OCI-LY7 (cell line): ENCODE measurements around the gene HTR3B. TPM values are rescaled to one million over a fixed set of nuclear protein-coding genes. Genes with fewer than 3 reads are reported as not detected.

Experiments used
- BruUV-seq: library from RNA; stranded (reverse); fragments of 400-500 nt; replicated peaks from 2 replicates; lab custom pipeline; 2021; lab: Mats Ljungman, UMichigan
- CTCF ChIA-PET: fragments of 300-600 bp; sonication (Branson Sonifier 250); formaldehyde crosslinking; loops from one replicate; lab custom pipeline; 2022; ENCODE audit warnings: antibody characterized with exemption; ENCODE audit not compliant: unreplicated experiment; lab: Charles Lee
- POLR2A ChIA-PET: fragments of 300-600 bp; sonication (Branson Sonifier 250); formaldehyde crosslinking; loops from one replicate; lab custom pipeline; 2022; ENCODE audit warnings: antibody characterized with exemption; lab: Charles Lee
- DNase-seq: peaks from one replicate; pipeline ENCODE4 v3.0.0-alpha.2; 2015; ENCODE audit warnings: low spot score
- H2AFZ ChIP-seq: fragments of 200-600 bp; sonication (generic), shearing (Covaris generic); 2 replicates; pipeline ENCODE4 v1.6.1; 2014; ENCODE audit warnings: mild to moderate bottlenecking, antibody characterized with exemption, low read length, moderate library complexity
- H3K27ac ChIP-seq: fragments of 200-600 bp; sonication (generic); 2 replicates; pipeline ENCODE4 v1.5.1; 2014; ENCODE audit warnings: mixed run types, low read depth, mild to moderate bottlenecking, moderate library complexity, low read length, inconsistent platforms; ENCODE audit not compliant: poor library complexity, severe bottlenecking
- H3K36me3 ChIP-seq: fragments of 200-600 bp; sonication (generic); 2 replicates; pipeline ENCODE4 v1.6.1; 2014; ENCODE audit warnings: mild to moderate bottlenecking, antibody characterized with exemption, low read length, moderate library complexity, mixed read lengths; ENCODE audit not compliant: insufficient read depth
- H3K4me1 ChIP-seq: fragments of 200-600 bp; sonication (generic); 2 replicates; pipeline ENCODE4 v1.5.1; 2014; ENCODE audit warnings: mild to moderate bottlenecking, low read length; ENCODE audit not compliant: insufficient read depth, poor library complexity, severe bottlenecking
- H3K4me2 ChIP-seq: fragments of 200-600 bp; sonication (generic); 2 replicates; pipeline ENCODE4 v1.6.1; 2014; ENCODE audit warnings: mild to moderate bottlenecking, low read length
- H3K4me3 ChIP-seq: fragments of 200-600 bp; sonication (generic); 2 replicates; pipeline ENCODE4 v1.5.1; 2014; ENCODE audit warnings: mild to moderate bottlenecking, low read depth, low read length; ENCODE audit not compliant: poor library complexity, severe bottlenecking
- H3K79me2 ChIP-seq: fragments of 200-600 bp; sonication (generic); 2 replicates; pipeline ENCODE4 v1.6.1; 2016; ENCODE audit warnings: low read depth, mild to moderate bottlenecking, low read length, moderate library complexity, mixed read lengths; ENCODE audit not compliant: insufficient read depth
- H3K9me2 ChIP-seq: fragments of 200-600 bp; sonication (generic); 2 replicates; pipeline ENCODE4 v1.6.1; 2016; ENCODE audit warnings: mild to moderate bottlenecking, low read length, mixed read lengths; ENCODE audit not compliant: insufficient read depth
- H3K9me3 ChIP-seq: fragments of 200-600 bp; sonication (generic); 2 replicates; pipeline ENCODE4 v1.6.1; 2014; ENCODE audit warnings: mild to moderate bottlenecking, mixed run types, low read length, mixed read lengths
- H4K20me1 ChIP-seq: fragments of 200-600 bp; sonication (generic); 2 replicates; pipeline ENCODE4 v1.6.1; 2014; ENCODE audit warnings: mild to moderate bottlenecking, antibody characterized with exemption, low read length, moderate library complexity, mixed read lengths; ENCODE audit not compliant: insufficient read depth
- EZH2phosphoT487 ChIP-seq: fragments of 200-600 bp; sonication (generic); IDR thresholded peaks from 2 replicates; pipeline ENCODE4 v1.6.1; 2018; ENCODE audit warnings: low read depth, borderline replicate concordance, mild to moderate bottlenecking, mixed run types, antibody characterized with exemption, low read length, moderate library complexity, mixed read lengths
- intact Hi-C: fragments of 100-400 bp; cut with micrococcal nuclease; formaldehyde crosslinking; loops from one replicate; pipeline ENCODE4 v1.10.0; 2022; ENCODE audit not compliant: unreplicated experiment
- total RNA-seq, 2 experiments: library from RNA; depleted of rRNA in 1 of 2; stranded (reverse); fragments of >200 nt in 1 of 2; shearing (Covaris generic) in 1 of 2; gene quantifications; 2 replicates each; pipeline ENCODE4 v1.2.3, GENCODE V29; 2014 to 2022
- TF ChIP-seq, protein P1 (sequence below): fragments of 200-600 bp; sonication (generic); conservative IDR thresholded peaks from 2 replicates; pipeline ENCODE4 v1.5.1; 2014; ENCODE audit warnings: mild to moderate bottlenecking, antibody characterized with exemption, low read length, moderate library complexity, mixed read lengths

Gene HTR3B
- total RNA-seq, 2 experiments from 2014 or later, result not detected

DNA sequence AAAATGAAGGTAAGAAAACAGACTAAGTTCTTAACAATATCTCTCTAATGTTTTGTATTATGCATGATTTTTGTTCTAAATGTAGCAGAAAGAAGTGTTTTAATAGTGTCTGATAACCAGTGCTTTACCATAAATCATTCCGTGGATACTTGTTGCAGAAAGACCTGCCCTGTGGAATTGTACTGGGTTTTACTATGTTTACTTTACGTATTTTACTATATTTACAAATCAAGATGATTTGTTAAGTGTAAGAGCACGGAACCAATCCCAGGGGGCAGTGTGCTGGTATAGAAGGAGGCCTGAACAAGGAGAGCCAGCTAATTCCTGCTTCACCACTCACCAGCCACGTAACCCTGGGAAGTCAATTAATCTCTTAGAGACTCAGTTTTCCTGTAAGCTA is 1.4 kb downstream of the HTR3B start:
- Histone ChIP-seq H3K79me2 (no peaks in the 10 kb centered on the region), H3K4me3 (no peak overlapping the region), H3K4me2 (no peak overlapping the region), H3K4me1 (no peaks in the 10 kb centered on the region), H3K27ac (no peak overlapping the region), H4K20me1 (no peaks in the 10 kb centered on the region), H2AFZ (no peak overlapping the region), H3K36me3 (no peaks in the 10 kb centered on the region), H3K9me3 (no peaks in the 10 kb centered on the region), H3K9me2 (no peaks in the 10 kb centered on the region)
- ChIA-PET CTCF (no interaction called here), POLR2A (no interaction called here)
- intact Hi-C loops, result no loop called here
- TF ChIP-seq EZH2phosphoT487, result no peak
- TF ChIP-seq, protein P1, sequence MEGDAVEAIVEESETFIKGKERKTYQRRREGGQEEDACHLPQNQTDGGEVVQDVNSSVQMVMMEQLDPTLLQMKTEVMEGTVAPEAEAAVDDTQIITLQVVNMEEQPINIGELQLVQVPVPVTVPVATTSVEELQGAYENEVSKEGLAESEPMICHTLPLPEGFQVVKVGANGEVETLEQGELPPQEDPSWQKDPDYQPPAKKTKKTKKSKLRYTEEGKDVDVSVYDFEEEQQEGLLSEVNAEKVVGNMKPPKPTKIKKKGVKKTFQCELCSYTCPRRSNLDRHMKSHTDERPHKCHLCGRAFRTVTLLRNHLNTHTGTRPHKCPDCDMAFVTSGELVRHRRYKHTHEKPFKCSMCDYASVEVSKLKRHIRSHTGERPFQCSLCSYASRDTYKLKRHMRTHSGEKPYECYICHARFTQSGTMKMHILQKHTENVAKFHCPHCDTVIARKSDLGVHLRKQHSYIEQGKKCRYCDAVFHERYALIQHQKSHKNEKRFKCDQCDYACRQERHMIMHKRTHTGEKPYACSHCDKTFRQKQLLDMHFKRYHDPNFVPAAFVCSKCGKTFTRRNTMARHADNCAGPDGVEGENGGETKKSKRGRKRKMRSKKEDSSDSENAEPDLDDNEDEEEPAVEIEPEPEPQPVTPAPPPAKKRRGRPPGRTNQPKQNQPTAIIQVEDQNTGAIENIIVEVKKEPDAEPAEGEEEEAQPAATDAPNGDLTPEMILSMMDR, result 0 out of 2 replicates have a peak, but pooled peaks have one; percentile 27
- no peak for DNase-seq
- BruUV-seq, result no TSS peak

DNA sequence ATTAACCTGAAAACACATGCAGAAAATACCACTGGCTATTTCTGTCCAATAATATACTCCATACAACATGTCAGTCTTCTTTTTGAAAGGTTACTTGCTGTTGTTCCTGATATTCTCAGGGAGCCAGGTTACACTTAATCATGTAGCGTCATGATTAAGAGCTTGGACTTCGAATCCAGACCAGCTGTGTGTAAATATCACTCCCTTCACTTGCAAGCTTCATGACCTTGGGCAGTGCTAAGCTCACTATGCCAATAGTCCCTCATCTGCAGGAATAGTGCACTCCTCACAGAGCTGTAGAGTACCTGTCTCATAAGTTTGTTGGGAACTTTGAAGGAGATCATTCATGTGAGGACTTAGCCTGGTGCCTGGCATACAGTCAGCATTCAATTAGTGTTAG is 1.9 kb downstream of the HTR3B start:
- Histone ChIP-seq H4K20me1 (no peaks in the 10 kb centered on the region), H3K36me3 (no peaks in the 10 kb centered on the region), H3K4me2 (no peak overlapping the region), H3K9me3 (no peaks in the 10 kb centered on the region), H3K4me1 (no peaks in the 10 kb centered on the region), H3K9me2 (no peaks in the 10 kb centered on the region), H2AFZ (no peak overlapping the region), H3K79me2 (no peaks in the 10 kb centered on the region), H3K4me3 (no peak overlapping the region), H3K27ac (no peak overlapping the region)
- TF ChIP-seq EZH2phosphoT487, result no peak
- TF ChIP-seq, protein P1, result no peak
- intact Hi-C loops, result no loop called here
- no TSS peak for BruUV-seq
- POLR2A ChIA-PET, result no interaction called here
- CTCF ChIA-PET, result no interaction called here
- no peak for DNase-seq

DNA sequence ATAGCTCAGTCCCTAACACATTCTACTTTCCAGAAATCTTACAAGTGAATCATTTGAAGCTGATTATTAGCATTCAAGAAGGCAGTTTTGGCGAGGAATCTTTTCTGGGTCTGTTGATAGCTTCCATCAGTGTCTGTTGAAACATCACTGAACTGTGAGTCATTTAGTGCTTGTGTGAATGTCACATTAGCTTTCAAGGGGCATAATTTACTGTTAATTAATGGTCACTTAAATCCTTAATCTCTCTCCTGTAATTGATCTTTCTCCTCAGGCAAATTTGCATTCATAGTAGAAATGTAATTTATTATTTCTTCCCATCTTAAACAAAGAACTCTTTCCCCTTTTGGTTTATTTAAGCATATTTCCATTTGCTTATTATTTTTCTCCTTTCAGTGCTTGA is 2.6 kb downstream of the HTR3B start:
- no peaks in the 10 kb centered on the region for H3K79me2 ChIP-seq
- POLR2A ChIA-PET, result interaction anchor here (0.6 to 0.8 kb wide), 2 partner anchors 11 to 17 kb away, joined by 4 to 5 read pairs; no protein-coding TSS in a partner anchor
- no peak overlapping the region for H3K4me2 ChIP-seq
- no peak overlapping the region for H3K4me3 ChIP-seq
- DNase-seq, result no peak
- BruUV-seq, result no TSS peak
- TF ChIP-seq, protein P1, result no peak
- no peak for TF ChIP-seq EZH2phosphoT487
- no peaks in the 10 kb centered on the region for H3K9me2 ChIP-seq
- H4K20me1 ChIP-seq, result no peaks in the 10 kb centered on the region
- no peaks in the 10 kb centered on the region for H3K4me1 ChIP-seq
- H2AFZ ChIP-seq, result no peak overlapping the region
- intact Hi-C loops, result no loop called here
- CTCF ChIA-PET, result no interaction called here
- H3K27ac ChIP-seq, result no peak overlapping the region
- H3K9me3 ChIP-seq, result no peaks in the 10 kb centered on the region
- H3K36me3 ChIP-seq, result no peaks in the 10 kb centered on the region
